HG03342 (cell line): ENCODE data around the gene PIM1.

Source experiments
- ATAC-seq: cut with Tn5 transposase; IDR thresholded peaks from one replicate; pipeline ENCODE4 v1.9.1; 2021; ENCODE audit warnings: mild to moderate bottlenecking, moderate library complexity; ENCODE audit not compliant: unreplicated experiment

The PIM1 gene

DNA sequence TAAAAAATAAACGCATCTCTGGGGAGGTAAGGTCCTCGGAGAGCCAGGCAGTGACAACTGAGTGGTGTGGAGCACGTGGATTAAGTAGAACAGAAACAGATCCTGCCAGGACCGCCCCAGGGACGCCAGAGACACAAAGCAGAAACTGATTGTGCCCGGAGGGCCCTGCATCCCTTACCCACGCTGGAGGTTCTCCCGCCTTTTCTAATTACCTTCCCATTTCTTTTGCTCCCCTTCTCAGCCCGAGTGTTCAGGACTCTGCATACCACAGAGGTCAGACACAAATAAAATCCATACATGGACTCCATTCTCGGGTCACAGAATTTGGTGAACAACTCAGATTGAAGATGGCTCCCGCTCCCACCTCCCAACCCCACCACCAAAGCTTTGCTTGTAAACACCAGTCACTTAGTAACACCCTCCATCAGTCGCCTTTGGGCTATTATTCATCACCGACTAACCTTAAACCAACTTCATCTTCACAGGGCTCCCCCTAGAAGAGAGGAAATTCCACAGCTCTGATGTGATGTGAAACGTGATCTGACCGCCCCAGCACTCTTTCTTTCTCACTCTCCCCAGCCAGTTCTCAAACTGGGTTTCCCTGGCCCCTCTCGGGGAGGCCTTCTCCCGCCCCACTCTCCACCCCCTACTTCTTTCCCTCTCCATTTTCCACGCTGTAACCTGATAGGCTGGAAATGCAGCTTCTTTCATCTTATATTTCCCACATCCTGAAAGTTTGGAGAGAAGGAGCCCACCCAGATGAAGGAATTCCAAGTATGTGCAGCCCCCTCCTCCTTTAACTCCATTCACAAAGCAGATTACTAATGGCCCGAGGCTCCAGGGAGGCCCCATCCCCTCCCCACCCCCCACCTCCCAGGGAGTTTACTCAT lies 32.5 kb upstream of the PIM1 start:
- ATAC-seq = no peak

DNA sequence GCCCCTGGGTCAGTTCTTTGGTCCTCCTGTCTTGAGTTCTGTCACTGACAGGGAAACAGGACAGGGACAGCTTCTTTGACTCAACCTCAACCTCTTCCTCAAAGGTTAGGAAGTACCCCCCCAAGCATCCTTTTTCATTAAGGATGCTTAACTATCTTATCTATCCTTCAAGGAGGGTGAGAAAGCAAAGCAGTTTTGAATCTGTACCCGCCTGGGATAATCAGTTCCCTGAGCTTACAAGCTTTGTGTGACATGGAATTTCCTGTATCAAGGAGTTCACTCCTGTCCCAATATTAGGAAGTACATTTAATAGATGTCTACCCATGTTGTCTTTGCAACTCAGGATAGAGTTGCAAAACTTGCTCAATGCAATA lies 31.1 kb upstream of the PIM1 start:
- ATAC-seq = no peak

DNA sequence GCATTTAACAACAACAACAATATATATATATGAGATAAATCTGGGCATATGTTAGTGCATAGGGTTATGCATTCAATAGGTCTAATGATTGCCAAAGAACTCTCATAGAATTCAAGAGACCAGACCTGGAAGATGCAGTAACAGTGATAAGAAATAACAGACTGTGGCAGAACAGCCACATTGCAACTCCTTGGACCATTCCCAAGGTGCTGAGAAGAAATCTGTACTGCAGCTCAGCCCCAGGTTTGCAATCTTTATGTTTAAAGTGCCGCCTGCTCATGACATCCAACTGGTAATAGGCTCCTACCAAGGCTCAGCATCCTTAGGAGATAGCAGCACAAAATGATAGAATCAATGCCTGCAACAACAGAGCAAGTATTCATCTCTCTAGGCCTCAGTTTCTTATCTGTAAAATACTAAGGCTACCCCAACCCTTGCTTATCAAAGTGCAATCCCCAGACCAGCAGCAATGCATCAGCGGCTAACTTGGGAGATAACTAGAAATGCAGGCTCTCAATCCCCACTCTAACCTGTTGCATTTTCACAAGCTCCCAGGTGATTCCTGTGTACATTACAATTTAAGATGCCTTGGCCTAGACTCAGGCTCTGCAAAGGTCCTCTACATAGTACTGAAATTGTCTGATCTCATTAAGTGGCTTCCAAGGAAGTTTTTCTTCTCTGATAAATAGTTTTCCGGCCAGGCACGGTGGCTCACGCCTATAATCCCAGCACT lies 30.6 kb upstream of the PIM1 start:
- ATAC-seq = no peak

DNA sequence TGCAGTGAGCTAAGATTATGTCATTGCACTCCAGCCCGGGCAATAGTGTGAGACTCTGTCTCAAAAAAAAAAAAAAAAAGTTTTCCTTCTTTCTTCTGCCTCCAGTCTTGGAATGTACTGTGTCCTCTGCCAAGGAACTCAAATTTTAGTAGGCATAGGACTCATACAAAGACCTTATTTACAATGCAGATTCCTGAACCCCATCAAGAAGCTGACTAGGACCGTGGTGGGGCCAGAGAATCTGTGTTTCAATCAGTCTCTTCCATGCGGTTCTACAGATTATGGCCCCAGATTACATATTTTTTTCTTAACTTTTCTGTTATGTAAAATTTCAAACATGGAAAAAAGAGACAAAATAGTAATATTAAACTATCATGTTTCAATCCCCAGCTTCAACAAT lies 29.8 kb upstream of the PIM1 start:
- ATAC-seq = no peak

DNA sequence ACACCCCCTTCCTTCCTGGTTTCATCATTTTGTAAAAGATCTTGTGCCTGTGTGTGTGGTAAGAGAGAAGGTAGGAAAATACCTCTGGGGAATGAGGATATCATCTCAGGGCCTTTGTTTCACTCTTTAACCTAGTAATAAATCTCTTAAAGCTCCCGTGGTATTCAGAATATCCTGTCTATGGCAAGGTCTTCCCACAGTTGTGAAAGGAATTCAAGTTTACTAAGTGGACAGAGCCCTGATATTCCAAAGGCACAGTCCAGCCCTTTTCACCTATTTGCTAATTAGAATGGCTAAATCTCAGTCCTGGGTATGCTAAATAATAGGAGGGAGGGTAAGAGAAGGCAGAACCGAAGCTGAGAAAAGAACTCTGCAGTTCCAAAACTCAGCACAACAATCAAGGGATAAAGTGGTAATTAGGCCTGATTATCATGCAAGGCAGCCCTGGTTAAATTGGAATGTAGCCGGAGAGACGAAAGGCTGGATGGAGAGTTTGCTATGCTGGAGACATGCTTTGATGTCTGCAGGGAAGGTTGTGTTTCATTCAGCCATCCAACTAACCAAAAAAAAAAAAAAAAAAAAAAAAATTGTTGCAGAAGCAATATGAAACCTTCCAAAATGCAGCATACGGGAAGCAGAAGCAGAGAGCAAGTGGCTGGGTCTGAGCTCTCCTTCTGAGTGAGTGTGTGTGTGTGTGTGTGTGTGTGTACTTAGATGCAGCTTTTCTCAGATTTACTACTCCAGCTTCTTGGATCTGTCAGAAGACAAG lies 28.5 kb upstream of the PIM1 start:
- ATAC-seq = no peak

DNA sequence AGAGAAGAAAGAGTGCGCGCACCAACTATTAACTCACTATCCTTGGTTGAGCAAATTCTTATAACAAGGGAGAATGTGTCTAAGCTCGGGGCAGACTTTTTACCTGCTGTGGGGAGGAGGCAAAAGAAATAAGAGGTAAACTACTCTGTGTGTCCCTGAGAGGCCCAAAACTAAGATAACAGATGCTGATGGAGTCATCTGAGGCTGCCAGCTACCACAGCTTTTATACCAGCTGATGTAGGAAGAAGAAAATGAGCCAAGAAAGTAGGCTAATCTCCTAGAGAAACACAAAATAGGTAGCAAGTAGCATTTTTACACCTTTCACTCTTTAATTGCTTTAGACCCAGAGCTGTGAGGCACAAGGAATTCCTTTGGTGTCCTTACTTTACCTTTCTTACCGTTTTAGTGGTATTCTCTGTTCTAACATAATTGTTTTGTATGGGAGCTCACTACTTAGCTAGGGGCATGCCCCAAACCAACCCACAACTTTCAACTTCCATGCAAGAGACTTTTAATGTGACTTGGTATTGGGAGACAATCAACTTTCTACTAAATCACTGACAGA lies 27.8 kb upstream of the PIM1 start:
- no peak for ATAC-seq

DNA sequence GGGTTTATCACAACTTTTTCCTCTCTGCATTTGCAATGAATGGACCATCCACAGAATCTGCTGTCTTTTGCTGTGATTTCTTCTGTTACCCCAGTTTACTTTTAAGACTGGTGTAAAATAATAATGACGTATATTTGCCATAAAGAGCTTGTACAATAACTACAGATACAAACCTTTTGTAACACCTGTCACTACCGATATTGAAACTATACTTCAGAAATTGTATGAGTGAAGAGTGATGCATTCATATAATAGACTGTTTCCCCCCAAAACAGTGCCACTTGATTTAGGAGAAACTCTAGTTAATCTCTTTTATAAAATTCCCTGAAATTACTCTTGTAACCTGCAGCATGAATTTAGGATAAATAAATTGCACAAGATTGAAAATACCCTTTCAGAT lies 26.4 kb upstream of the PIM1 start:
- no peak for ATAC-seq

DNA sequence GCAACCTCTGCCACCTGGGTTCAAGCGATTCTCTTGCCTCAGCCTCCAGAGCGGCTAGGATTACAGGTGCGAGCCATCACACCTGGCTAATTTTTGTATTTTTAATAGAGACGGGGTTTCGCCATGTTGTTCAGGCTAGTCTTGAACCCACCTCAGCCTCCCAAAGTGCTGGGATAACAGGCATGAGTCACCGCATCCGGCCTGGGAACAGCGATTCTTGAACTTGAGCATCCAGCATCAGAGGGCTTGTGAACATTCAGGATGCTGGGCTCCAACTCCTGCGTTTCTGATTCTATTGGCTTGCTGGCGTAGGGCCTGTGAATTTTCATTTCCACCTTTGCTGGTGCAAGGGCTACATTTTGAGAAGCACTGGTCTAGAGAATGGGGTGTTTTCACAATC lies 24.5 kb upstream of the PIM1 start:
- ATAC-seq = no peak

DNA sequence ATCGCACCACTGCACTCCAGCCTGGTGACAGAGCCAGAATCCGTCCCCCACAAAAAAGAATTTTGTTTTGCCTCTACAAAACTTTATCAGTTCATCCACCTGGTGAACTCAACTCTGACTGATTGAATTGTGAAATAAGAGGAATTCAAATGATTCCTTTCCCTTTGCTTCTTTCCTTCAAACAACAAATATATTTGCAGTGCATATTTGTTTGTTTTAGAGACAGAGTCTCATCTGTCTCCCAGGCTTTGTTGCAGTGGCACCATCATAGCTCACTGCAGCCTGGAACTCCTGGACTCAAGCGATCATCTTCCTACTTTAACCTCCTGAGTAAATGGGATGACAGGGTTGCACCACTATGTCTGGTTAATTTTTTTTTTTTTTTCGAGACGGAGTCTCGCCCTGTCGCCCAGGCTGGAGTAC lies 23.2 kb upstream of the PIM1 start:
- ATAC-seq = no peak

DNA sequence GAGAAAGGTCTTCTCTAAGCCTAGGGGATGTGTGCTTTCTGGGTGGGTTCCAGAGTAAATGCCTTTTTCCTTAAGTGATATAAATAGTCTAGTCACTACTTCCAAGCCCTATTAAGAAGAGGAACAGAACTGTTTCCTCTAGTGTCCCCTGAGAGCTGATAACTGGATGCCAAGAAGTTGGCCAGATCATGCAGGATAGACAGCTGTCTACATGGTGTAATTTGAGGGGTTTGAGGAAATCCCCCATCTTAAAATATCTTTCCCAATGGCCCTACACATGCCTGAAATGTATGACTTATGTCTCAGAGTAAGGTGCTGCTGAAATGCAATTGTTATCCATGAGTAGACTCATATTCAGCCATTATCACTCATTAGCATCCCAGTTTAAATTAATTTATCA lies 20.2 kb upstream of the PIM1 start:
- no peak for ATAC-seq

DNA sequence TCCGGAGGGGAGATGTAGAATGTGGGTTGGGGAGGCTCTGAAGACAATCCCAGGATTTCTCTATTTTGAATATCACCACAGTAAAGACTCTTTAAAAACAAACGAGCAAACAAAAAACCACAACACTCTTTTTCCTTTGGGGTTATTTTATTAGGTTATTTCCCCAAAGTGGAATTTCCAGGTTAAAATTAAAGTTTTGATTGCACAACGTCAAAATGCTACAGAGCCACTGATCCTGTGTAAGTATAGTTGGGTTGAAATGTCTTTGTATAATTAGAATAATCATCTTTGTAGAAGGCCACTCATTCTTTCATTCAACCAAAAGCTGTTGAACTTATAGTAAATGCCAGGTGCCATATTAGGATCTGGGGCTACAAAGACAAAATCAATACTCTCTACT lies 19.6 kb upstream of the PIM1 start:
- no peak for ATAC-seq

DNA sequence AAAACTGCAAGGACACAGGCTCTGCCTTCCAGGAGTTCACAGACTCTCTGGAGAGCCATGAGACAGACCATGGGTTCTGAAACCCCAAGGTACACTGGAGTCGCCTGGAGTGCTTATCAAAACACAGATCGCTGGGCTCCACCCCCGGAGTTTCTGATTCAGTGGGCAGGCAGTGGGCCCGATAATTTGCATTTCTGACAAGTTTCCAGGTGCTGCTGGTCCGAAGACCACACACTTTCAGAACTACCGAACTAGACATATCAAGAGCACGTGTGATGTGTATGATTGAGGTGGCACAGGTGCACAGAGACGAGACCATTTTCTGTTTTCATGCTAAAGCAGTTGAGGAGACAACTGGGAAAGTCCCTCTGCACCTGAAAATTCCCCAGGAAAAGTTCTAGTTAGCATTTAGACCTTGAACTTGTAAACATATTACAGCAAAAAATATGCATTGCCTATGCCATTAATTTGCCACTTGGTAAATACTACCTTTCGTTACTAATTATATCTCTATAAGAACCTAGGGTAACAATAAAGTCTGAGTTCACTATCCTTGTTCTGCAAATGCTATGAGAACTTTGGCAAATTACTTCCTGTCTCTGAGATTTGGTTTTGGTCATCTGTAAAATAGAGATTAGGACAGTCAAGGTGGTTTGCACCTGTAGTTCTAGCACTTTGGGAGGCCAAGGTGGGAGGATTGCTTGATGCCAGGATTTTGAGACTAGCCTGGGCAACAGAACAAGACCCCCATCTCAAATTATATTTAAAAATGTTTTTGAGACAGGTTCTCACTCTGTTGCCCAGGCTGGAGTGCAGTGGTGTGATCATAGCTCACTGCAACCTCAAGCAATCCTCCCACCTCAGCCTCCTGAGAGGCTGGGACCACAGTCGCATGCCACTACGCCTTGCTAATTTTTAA lies 14.3 kb upstream of the PIM1 start:
- ATAC-seq = peak; percentile 82

DNA sequence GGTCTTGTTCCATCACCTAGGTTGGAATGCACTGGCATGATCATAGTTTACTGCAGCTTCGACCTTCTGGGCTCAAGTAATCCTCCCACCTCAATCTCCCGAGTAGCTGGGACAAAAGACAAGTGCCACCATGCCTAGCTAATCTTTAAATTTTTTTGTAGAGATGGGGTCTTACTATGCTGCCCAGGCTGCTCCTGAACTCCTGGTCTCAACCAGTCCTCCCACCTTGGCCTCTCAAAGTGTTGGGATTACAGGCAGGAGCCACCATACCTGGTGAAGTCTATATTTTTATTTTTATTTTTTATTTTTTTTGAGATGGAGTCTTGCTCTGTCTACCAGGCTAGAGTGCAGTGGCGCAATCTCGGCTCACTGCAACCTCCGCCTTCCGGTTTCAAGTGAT lies 11.4 kb upstream of the PIM1 start:
- no peak for ATAC-seq

DNA sequence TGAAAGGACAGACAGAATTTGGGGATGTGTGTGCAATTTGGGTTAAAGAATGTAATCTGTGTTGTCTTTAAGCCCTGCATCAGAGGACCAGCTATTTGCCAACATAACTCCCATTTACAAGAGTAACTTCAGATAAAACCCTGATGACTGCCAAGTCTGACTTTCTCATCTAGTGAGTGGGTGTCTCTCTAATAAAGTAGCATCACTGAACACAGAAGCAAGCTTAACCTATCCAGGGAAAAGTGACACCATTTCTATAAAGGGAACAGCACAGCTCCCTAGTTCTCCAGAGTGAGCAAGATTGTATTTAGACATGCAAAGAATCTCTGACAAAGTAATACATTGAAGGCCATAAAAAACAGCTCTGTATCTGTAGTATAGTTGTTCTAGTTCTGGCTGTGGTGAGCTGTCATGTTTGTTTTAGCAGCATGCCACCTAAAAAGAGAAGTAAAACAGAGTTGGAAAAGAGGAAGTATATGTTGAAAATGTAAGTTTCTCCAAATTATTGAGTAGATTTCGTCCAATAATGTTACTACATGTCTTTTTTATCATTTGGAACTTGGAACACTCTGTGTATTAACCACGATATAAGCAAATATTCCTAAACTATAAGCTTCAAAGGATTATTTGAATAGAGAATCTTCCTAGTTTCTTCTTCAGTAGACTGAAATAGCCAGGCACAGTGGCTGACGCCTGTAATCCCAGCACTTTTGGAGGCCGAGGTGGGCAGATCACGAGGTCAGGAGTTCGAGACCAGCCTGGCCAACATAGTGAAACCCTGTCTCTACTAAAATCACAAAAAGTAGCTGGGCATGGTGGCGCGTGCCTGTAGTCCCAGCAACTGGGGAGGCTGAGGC lies 8.8 kb upstream of the PIM1 start:
- ATAC-seq = peak; percentile 62

DNA sequence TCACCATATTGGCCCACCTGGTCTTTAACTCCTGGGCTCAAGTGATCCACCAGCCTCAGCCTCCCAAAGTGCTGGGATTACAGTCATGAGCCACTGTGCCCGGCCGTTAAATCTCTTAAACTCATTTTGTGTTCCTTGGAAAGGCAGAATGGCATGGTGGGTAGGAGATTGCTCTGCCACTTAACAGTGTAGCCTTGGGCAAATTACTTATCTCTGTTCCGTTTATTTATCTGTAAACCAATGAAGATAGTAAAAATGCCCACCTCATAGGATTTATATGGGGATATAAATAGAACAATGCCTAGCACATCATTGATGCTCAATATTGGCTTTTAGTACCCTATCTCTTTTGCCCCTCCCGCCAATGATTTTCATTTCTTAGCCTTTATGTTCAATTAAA lies 7.2 kb upstream of the PIM1 start:
- ATAC-seq = no peak

DNA sequence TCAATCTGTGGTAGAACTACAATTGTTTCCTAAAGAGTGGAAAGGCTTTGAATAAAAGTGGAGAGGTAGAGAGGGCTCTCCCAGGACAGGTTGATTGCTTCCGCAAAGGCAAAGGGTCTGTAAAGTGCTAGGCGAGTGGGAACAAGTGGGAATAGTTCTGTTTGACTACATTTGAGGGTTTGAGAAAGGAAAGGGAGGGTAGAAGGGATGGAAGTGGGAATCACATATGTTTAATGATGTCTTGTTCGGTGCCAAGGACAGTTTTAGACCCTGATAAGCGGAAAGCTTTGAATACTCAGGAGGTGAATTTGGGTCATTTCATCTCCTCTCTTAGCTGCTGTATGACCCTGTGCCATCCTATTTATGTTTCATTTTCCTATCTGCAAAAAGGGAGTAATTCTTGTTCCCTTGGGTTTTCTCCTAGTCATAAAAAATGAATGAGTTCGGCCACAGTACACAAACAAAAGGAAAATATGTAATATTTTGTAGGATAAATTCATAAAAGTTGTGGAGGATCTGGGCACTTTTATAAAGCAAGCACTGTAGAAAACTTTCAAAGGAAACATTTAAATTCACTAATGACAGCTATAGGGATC lies 1.7 kb upstream of the PIM1 start:
- no peak for ATAC-seq

DNA sequence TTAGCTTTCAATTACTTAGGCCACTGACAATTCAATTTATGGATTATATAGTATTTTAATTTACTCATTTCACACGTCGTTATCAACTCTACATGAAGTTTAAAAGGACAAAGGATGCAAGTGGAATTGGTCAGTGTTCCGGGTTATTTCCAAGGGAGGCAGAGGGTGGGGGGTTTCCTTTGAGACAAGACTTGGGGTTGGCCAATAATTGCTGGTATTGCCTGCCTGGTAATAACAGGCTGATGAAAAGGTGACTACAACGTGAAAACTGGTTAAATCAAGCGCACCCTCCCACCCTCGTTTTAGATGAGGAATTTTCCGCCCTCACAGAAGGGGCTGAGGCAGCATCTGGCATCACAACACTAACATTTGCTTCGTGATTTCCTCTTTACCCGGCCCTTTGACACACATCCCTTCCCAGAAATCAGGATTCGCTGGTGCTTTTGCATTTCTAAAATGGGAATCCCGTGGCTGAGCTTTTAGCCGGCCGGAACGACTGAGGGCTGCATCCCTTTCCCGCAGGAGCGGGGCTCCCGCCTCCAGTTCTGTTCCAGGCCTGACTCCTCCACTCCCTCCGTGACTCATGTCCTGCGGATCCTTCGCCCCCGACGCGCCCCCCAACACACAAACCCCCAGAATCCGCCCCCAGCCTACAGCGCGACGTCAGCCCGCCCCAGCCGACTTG lies 999 bp upstream of the PIM1 start:
- no peak for ATAC-seq
